Lower leg skin (tissue), 4 donors: Measurements from ENCODE around the gene IL17B. TPM values are rescaled to one million over a fixed set of nuclear protein-coding genes. Genes with fewer than 3 reads are reported as not detected.
A peak's percentile ranks its signal among the peaks of the same experiment; 100 is the strongest.

ENCODE experiments used
- DNase-seq, 2 donors: peaks; one replicate each; pipeline ENCODE4 v3.0.0-alpha.2; 2019; ENCODE audit warnings: low spot score in 2 of 2
- H3K4me3 ChIP-seq: fragments of 200-600 bp; sonication (generic); 2 replicates; pipeline ENCODE4 v1.5.1; 2017; ENCODE audit warnings: mild to moderate bottlenecking, low read depth; ENCODE audit not compliant: poor library complexity, severe bottlenecking
- CTCF ChIP-seq, 3 donors: fragments of 450-650 bp; IDR thresholded peaks; one replicate each; pipeline ENCODE4 v1.5.1; 2016; ENCODE audit warnings: antibody characterized with exemption in 3 of 3, mild to moderate bottlenecking in 3 of 3, moderate library complexity in 2 of 3
- POLR2A ChIP-seq, 2 donors: fragments of 450-650 bp; IDR thresholded peaks; one replicate each; pipeline ENCODE4 v1.6.1; 2016 to 2017; ENCODE audit warnings: antibody characterized with exemption in 2 of 2, mild to moderate bottlenecking in 1 of 2, moderate library complexity in 1 of 2
- WGBS, 2 donors: methylation state at CpG; one replicate each; pipeline ENCODE4 v1.1.5; 2018; 5-methylcytosine and 5-hydroxymethylcytosine counted together
- intact Hi-C: fragments of 100-400 bp; cut with DNase I; formaldehyde crosslinking; loops from one replicate; pipeline ENCODE4 v1.15.0; 2023; ENCODE audit warnings: low total_unique reads
- total RNA-seq, 4 donors: library from RNA; depleted of rRNA; stranded (reverse); fragments of >200 nt; gene quantifications; one replicate each; pipeline ENCODE4 v1.1.0, GENCODE V29; 2016

Gene IL17B
- total RNA-seq, 4 donors from 2014 or later: not detected

GRCh38 chr5:149404746-149405549 is 25.9 kb upstream of the IL17B start:
- 70 to 79% methylated on average over 17 of the region's 17 CpGs for WGBS, 2 donors
- intact Hi-C loops: no loop called here
- no peak overlapping the region for H3K4me3 ChIP-seq
- TF ChIP-seq POLR2A (IDR thresholded peaks at IDR 0.05) (no peak), CTCF (IDR thresholded peaks at IDR 0.05) (no peak)
- no peak for DNase-seq

DNA sequence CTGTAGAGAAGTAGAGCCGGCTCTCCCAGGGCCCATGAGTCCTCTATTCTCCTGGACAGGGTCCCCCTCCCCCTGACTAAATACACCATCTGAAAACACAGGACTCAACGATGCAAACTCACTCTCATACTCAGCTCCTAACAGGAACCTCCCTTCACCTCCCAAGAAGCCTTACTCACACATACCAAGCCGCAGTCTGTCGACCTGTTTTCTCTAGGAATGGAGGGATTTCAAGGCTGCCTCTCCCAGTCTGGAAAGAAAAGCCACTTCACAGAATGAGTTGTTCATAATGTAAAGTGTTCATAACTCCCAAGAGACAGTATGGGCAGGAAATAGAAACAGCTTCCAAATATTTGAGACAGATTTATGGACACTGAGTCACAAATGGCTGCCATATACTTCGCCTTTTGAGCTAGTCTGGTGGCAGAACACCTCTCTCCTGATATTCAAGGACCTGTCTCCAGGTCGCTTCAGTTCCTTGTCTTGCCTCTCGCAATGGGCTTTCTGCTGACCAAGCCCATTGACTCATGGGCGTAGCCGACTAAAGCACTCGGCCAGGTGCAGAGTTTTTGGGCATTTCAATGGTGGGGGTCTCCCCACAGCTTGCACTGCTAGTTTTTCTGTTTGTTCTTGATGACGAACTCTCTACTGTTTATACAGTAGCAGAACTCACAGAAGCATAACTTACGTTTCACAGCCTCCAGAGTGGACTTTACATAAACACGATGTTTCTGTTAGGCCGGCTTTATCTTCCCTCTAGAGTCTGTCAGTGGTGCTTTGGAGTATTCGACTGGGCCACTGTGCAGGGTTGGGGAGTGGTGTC is 25.0 kb upstream of the IL17B start:
- no peak for DNase-seq
- TF ChIP-seq POLR2A (IDR thresholded peaks at IDR 0.05): no peak
- no peak for TF ChIP-seq CTCF (IDR thresholded peaks at IDR 0.05)
- intact Hi-C loops: no loop called here
- H3K4me3 ChIP-seq: no peak overlapping the region
- 80 to 86% methylated on average over 15 of the region's 15 CpGs for WGBS, 2 donors

DNA sequence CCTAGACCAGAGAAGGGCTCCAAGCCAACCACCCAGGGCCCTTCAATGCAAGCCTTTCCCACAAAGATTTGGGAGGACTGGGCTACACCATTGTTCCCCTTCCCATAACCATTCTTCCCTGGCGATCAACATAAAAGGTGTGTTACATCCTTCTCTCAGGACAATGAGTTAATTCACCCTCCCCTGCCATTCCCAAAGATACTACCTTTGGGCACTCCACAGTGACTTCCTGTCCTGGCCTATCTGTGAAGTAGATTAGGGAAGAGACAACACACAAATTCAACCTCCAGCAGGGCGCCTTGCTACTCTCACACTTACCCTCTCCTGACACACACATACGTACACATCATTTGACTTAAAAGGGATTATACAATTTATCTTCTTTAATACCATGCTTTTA is 23.2 kb upstream of the IL17B start:
- TF ChIP-seq POLR2A (IDR thresholded peaks at IDR 0.05) (no peak), CTCF (IDR thresholded peaks at IDR 0.05) (no peak)
- WGBS, 2 donors: 97% methylated on average over 3 of the region's 3 CpGs
- H3K4me3 ChIP-seq: no peak overlapping the region
- intact Hi-C loops: no loop called here
- no peak for DNase-seq

DNA sequence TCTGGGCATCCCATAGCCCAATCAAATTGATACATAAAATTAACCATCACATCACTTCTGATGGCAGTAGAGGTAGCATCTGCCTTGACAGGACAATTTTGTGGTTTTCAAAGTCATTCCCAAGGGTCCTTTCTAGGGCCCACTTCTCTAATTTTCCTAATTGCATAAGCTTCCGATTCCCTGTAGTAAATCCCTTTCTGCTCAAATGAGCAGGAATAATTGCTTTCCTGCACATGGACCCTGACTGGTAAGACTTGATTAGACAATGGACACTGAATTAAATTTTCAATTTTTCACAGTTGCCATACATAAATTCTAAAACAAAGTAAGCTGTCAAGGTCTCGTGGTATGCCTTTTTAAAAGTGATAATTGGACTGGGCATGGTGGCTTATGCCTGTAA is 22.0 kb upstream of the IL17B start:
- no peak for DNase-seq
- intact Hi-C loops: no loop called here
- 94 to 95% methylated on average over 2 of the region's 2 CpGs for WGBS, 2 donors
- no peak for TF ChIP-seq POLR2A (IDR thresholded peaks at IDR 0.05)
- TF ChIP-seq CTCF (IDR thresholded peaks at IDR 0.05): no peak
- H3K4me3 ChIP-seq: no peak overlapping the region

DNA sequence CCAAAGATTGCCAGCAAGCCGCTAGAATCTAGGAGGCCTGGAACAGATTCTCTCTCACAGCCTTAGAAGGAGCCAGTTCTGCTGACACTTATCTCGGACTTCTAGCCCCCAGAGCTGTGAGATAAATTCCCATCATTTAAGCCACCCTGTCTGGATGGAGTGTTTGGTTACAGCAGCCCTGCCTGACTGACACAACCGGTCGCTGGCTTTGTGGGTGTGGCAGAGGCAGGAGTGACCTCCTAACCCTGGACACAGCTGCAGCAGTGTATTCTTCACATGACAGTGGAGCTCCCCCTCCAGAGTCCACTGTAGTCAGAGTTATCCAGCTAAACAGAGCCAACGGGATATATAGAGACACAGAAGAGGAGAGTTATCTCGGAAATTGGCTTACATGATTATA is 21.2 kb upstream of the IL17B start:
- H3K4me3 ChIP-seq: no peak overlapping the region
- TF ChIP-seq POLR2A (IDR thresholded peaks at IDR 0.05) (no peak), CTCF (IDR thresholded peaks at IDR 0.05) (no peak)
- intact Hi-C loops: no loop called here
- WGBS, 2 donors: 57 to 78% methylated on average over 6 of the region's 6 CpGs
- peak in 1 of 2 donors; percentile 82 for DNase-seq
